ENCODE results near the gene CCDC184. TPM values are rescaled to one million over a fixed set of nuclear protein-coding genes. Genes with fewer than 3 reads are reported as not detected.

The CCDC184 gene
- total RNA-seq, 2 donors from 2014 or later, result 1.9 to 3.7 TPM

GRCh38 chr12:48197971-48198671, 14.7 kb downstream of the CCDC184 start:
- TF ChIP-seq POLR2AphosphoS5 (IDR thresholded peaks at IDR 0.05), result peak; percentile 98
- peak in 1 of 4 experiments; percentile 20 for TF ChIP-seq CTCF (IDR thresholded peaks at IDR 0.05)
- peak; percentile 94 for TF ChIP-seq POLR2A (IDR thresholded peaks at IDR 0.05)
- intact Hi-C loops (cut with DNase I), result loop anchor here (5.0 kb wide), 1 partner anchor 154 kb away; the partner anchor contains the start of gene ZNF641
- Histone ChIP-seq H3K4me3 (peak overlapping the region; percentile 55 to 60), H3K36me3 (no peaks in the 10 kb centered on the region), H3K27ac (peak overlapping the region; percentile 87 to 92), H3K9me3 (no peaks in the 10 kb centered on the region), H3K27me3 (replicated peaks; ENCODE audit: insufficient read depth) (no peaks in the 10 kb centered on the region), H3K4me1 (replicated peaks) (no peaks in the 10 kb centered on the region)
- 0% methylated on average over 26 of the region's 39 CpGs for WGBS
- DNase-seq (ENCODE audit: low spot score), result peak; percentile 96

- Histone ChIP-seq H3K27ac (peak overlapping the region; percentile 87 to 92), H3K27me3 (replicated peaks; ENCODE audit: insufficient read depth) (no peaks in the 10 kb centered on the region), H3K4me1 (replicated peaks) (no peaks in the 10 kb centered on the region), H3K9me3 (no peaks in the 10 kb centered on the region), H3K4me3 (peak overlapping the region; percentile 55 to 60), H3K36me3 (no peaks in the 10 kb centered on the region)
- WGBS, result 8% methylated on average over 26 of the region's 26 CpGs
- no peak for DNase-seq (ENCODE audit: low spot score)
- TF ChIP-seq CTCF (IDR thresholded peaks at IDR 0.05), result no peak
- no peak for TF ChIP-seq POLR2A (IDR thresholded peaks at IDR 0.05)
- TF ChIP-seq POLR2AphosphoS5 (IDR thresholded peaks at IDR 0.05), result no peak
- intact Hi-C loops (cut with DNase I), result loop anchor here (5.0 kb wide), 1 partner anchor 154 kb away; the partner anchor contains the start of gene ZNF641
These were observed 15.2 kb downstream of the CCDC184 start for GRCh38 chr12:48198672-48198971.

- H3K4me1 ChIP-seq (replicated peaks), result no peaks in the 10 kb centered on the region
- intact Hi-C loops (cut with DNase I), result loop anchor here (5.0 kb wide), 1 partner anchor 153 kb away; the partner anchor contains the start of gene ZNF641
- peak overlapping the region; percentile 55 to 60 for H3K4me3 ChIP-seq
- peak overlapping the region; percentile 87 to 92 for H3K27ac ChIP-seq
- no peak for TF ChIP-seq POLR2A (IDR thresholded peaks at IDR 0.05)
- TF ChIP-seq POLR2AphosphoS5 (IDR thresholded peaks at IDR 0.05), result no peak
- no peak for TF ChIP-seq CTCF (IDR thresholded peaks at IDR 0.05)
- H3K27me3 ChIP-seq (replicated peaks; ENCODE audit: insufficient read depth), result no peaks in the 10 kb centered on the region
- no peaks in the 10 kb centered on the region for H3K36me3 ChIP-seq
- DNase-seq (ENCODE audit: low spot score), result no peak
- 50% methylated on average over 10 of the region's 10 CpGs for WGBS
- H3K9me3 ChIP-seq, result no peaks in the 10 kb centered on the region
These were observed 15.5 kb downstream of the CCDC184 start for GRCh38 chr12:48198985-48199384.

GRCh38 chr12:48199774-48200221, 16.4 kb downstream of the CCDC184 start:
- TF ChIP-seq POLR2AphosphoS5 (IDR thresholded peaks at IDR 0.05) (peak; percentile 69), CTCF (IDR thresholded peaks at IDR 0.05) (no peak), POLR2A (IDR thresholded peaks at IDR 0.05) (no peak)
- intact Hi-C loops (cut with DNase I), result loop anchor here (5.0 kb wide), 1 partner anchor 153 kb away; the partner anchor contains the start of gene ZNF641
- Histone ChIP-seq H3K9me3 (no peaks in the 10 kb centered on the region), H3K27me3 (replicated peaks; ENCODE audit: insufficient read depth) (no peaks in the 10 kb centered on the region), H3K27ac (peak overlapping the region; percentile 87 to 92), H3K4me3 (no peak overlapping the region), H3K4me1 (replicated peaks) (no peaks in the 10 kb centered on the region), H3K36me3 (no peaks in the 10 kb centered on the region)
- 13% methylated on average over 3 of the region's 3 CpGs for WGBS
- peak; percentile 54 for DNase-seq (ENCODE audit: low spot score)

- H3K27me3 ChIP-seq (replicated peaks; ENCODE audit: insufficient read depth), result no peaks in the 10 kb centered on the region
- intact Hi-C loops (cut with DNase I), result no loop called here
- H3K27ac ChIP-seq, result no peak overlapping the region
- H3K36me3 ChIP-seq, result no peaks in the 10 kb centered on the region
- WGBS, result 85% methylated on average over 3 of the region's 3 CpGs
- H3K4me1 ChIP-seq (replicated peaks), result no peaks in the 10 kb centered on the region
- no peak for TF ChIP-seq POLR2A (IDR thresholded peaks at IDR 0.05)
- TF ChIP-seq CTCF (IDR thresholded peaks at IDR 0.05), result no peak
- no peak for TF ChIP-seq POLR2AphosphoS5 (IDR thresholded peaks at IDR 0.05)
- H3K9me3 ChIP-seq, result no peaks in the 10 kb centered on the region
- H3K4me3 ChIP-seq, result no peak overlapping the region
- DNase-seq (ENCODE audit: low spot score), result no peak
These were observed 17.6 kb downstream of the CCDC184 start for GRCh38 chr12:48201091-48201490.
